Ureter (tissue), 1 donor: ENCODE results near the gene CCDC88C. TPM values are rescaled to one million over a fixed set of nuclear protein-coding genes. Genes with fewer than 3 reads are reported as not detected.
"Not testable (repeated sequence)": the region's sequence is repeated elsewhere in the genome, so short reads cannot be mapped to it uniquely, and the experiment has no call there.

ENCODE experiments used
- DNase-seq: peaks from one replicate; pipeline ENCODE4 v3.0.0-alpha.2; 2020; ENCODE audit warnings: low spot score
- total RNA-seq: library from RNA; stranded (reverse); gene quantifications from one replicate; pipeline ENCODE4 v1.2.4, GENCODE V29; 2023
- donor health status: DM: yes; HTN: yes; CAD: no.

Gene CCDC88C
- total RNA-seq, 1 donor from 2014 or later, result 49.0 TPM

DNA sequence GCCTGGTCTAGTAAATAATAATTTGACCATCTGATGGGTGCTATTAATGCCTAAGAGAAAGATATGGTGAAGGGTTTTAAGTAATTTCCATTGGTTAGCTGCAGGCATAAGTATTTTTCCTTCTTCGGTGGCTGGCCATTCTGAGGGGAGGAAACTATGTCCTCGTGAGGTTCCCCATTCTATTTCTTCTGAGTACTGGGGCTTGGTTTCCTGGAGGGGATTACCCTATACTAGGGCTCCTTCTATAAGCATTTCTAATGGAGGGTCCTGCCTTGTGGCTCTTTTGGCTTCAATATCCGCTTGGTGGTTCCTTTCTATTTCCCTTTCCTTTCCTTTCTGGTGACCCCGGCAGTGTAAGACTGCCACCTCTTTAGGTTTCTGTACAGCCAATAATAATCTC, 191.3 kb downstream of the CCDC88C start:
- DNase-seq, result not testable (repeated sequence)

DNA sequence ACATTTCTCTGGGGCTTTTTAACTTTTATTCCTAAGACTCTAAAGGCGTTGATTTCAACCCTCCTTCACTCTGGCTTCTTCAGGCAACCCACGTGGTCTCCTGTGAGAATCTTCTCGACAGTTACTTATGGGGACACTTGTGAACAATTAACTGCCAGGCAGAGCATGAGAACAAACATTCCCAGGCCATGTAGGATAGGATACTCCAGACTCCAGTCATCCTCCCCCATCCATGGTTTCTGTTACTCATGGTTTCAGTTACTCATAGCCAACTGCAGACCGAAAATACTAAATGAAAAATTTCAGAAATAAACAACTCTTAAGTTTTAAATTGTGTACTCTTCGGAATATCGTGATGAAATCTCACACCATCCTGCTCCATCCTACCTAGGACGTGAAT, 192.6 kb downstream of the CCDC88C start:
- DNase-seq, result no peak

DNA sequence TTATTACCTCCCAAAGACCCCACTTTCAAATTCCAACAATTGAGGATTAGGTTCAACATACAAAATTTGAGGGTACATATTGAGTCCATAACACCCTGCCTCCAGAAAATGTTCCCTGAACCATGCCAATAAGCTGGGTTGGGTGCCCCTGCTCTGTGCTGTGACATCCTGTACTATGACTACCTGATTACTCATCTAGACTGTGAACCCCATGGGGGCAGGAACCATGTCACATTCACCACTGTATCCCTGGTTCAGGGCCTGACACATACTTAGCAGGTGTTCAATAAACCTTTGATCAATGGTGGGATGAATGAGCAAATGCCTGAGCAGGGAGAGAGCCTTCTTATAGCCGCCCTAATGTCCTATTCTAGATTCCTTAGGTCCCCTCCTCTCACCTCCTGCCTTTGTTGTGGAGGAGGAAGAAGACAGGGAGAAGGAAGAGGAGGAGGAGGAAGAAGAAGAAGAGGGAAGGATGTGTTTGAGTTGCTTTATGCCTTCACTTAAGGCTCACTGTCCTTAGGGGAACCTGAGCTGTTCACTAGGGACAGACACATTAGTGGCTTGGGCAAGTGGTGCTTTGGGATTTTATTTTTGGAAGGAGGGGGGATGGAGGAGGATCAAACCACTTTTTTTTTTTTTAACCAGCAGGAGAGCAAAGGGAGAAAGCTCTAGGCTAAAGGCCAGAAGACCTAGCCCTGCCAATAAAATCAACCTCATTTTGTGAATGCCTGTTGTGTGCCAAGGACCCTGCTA, 194.4 kb downstream of the CCDC88C start:
- no peak for DNase-seq

Other genes starting within 250 kb of the CCDC88C start
- 3.0 TPM for gene GPR68, start 173.1 kb downstream of the CCDC88C start, total RNA-seq
- 110 TPM for gene PPP4R3A, start 92.5 kb upstream of the CCDC88C start, total RNA-seq